Effector memory CD8-positive, alpha-beta T cell (primary cell): Measurements from ENCODE around the gene KCTD2.

Experiments
- ATAC-seq: fragments of 150-1000 bp; cut with Tn5 transposase; replicated peaks from 2 replicates; pipeline ENCODE4 v1.10.0; 2021; ENCODE audit warnings: mild to moderate bottlenecking, moderate library complexity
- DNase-seq, 3 experiments: peaks; one replicate each; pipeline ENCODE4 v3.0.0; 2021
- H3K27ac Mint-ChIP-seq, 2 donors: one replicate each; pipeline ENCODE4 v1.8.0; 2022; ENCODE audit warnings: mild to moderate bottlenecking in 2 of 2, mixed read lengths in 2 of 2, moderate library complexity in 2 of 2
- H3K27me3 Mint-ChIP-seq, 2 donors: one replicate each; pipeline ENCODE4 v1.8.0; 2022; ENCODE audit warnings: mixed read lengths in 2 of 2
- H3K36me3 Mint-ChIP-seq: one replicate; pipeline ENCODE4 v1.8.0; 2022; ENCODE audit warnings: mild to moderate bottlenecking, moderate library complexity, mixed read lengths; ENCODE audit not compliant: insufficient read depth
- H3K4me1 Mint-ChIP-seq, 2 donors: one replicate each; pipeline ENCODE4 v1.8.0; 2022; ENCODE audit warnings: low read depth in 2 of 2, mixed read lengths in 2 of 2
- H3K4me3 Mint-ChIP-seq, 2 donors: one replicate each; pipeline ENCODE4 v1.8.0; 2022; ENCODE audit warnings: mild to moderate bottlenecking in 2 of 2, mixed read lengths in 2 of 2, moderate library complexity in 2 of 2
- H3K9me3 Mint-ChIP-seq, 2 donors: one replicate each; pipeline ENCODE4 v1.8.0; 2022; ENCODE audit warnings: mixed read lengths in 2 of 2

The KCTD2 gene

GRCh38 chr17:75048249-75048878 is 1.3 kb downstream of the KCTD2 start:
- Mint-ChIP-seq H3K9me3 (no peaks in the 10 kb centered on the region), H3K36me3 (peaks cover 44% of the 10 kb centered on the region), H3K27ac (peak overlapping the region; percentile 94 to 95), H3K4me3 (peak overlapping the region; percentile 95 to 100), H3K4me1 (peaks cover 21 to 38% of the 10 kb centered on the region in 2 donors), H3K27me3 (no peaks in the 10 kb centered on the region)
- ATAC-seq (no peak), DNase-seq (no peak)

- DNase-seq = no peak
- H3K9me3 Mint-ChIP-seq = no peaks in the 10 kb centered on the region
- H3K27me3 Mint-ChIP-seq = no peaks in the 10 kb centered on the region
- no peak overlapping the region for H3K4me3 Mint-ChIP-seq
- ATAC-seq = no peak
- H3K36me3 Mint-ChIP-seq = peaks cover 51% of the 10 kb centered on the region
- no peak overlapping the region for H3K27ac Mint-ChIP-seq
- H3K4me1 Mint-ChIP-seq = peaks cover 21 to 38% of the 10 kb centered on the region in 2 donors
Measured at GRCh38 chr17:75049057-75049456, 2.0 kb downstream of the KCTD2 start.

- ATAC-seq (no peak), DNase-seq (no peak)
- Mint-ChIP-seq H3K27ac (no peak overlapping the region), H3K4me1 (peaks cover 21 to 34% of the 10 kb centered on the region in 2 donors), H3K9me3 (no peaks in the 10 kb centered on the region), H3K4me3 (no peak overlapping the region), H3K36me3 (peaks cover 51% of the 10 kb centered on the region), H3K27me3 (no peaks in the 10 kb centered on the region)
Measured at GRCh38 chr17:75049706-75050105, 2.7 kb downstream of the KCTD2 start.

GRCh38 chr17:75051941-75052340 is 4.9 kb downstream of the KCTD2 start:
- no peak for DNase-seq
- no peak overlapping the region for H3K4me3 Mint-ChIP-seq
- ATAC-seq = no peak
- no peaks in the 10 kb centered on the region for H3K9me3 Mint-ChIP-seq
- H3K27ac Mint-ChIP-seq = no peak overlapping the region
- no peaks in the 10 kb centered on the region for H3K27me3 Mint-ChIP-seq
- peaks cover 57% of the 10 kb centered on the region for H3K36me3 Mint-ChIP-seq
- H3K4me1 Mint-ChIP-seq = peaks cover 8 to 19% of the 10 kb centered on the region in 2 donors

GRCh38 chr17:75059369-75060345 is 12.6 kb downstream of the KCTD2 start:
- H3K9me3 Mint-ChIP-seq = no peaks in the 10 kb centered on the region
- no peaks in the 10 kb centered on the region for H3K27me3 Mint-ChIP-seq
- H3K36me3 Mint-ChIP-seq = peaks cover 69% of the 10 kb centered on the region
- ATAC-seq (no peak), DNase-seq (no peak)
- no peak overlapping the region for H3K27ac Mint-ChIP-seq
- H3K4me1 Mint-ChIP-seq = peaks cover 2 to 3% of the 10 kb centered on the region in 2 donors
- H3K4me3 Mint-ChIP-seq = no peak overlapping the region

GRCh38 chr17:75060434-75061054 is 13.5 kb downstream of the KCTD2 start:
- Mint-ChIP-seq H3K4me1 (peaks cover 2 to 3% of the 10 kb centered on the region in 2 donors), H3K27ac (no peak overlapping the region), H3K36me3 (peaks cover 69% of the 10 kb centered on the region), H3K27me3 (no peaks in the 10 kb centered on the region), H3K9me3 (no peaks in the 10 kb centered on the region), H3K4me3 (no peak overlapping the region)
- no peak for ATAC-seq
- DNase-seq = no peak

- no peaks in the 10 kb centered on the region for H3K9me3 Mint-ChIP-seq
- peak overlapping the region in 1 of 2 donors; percentile 35 for H3K27ac Mint-ChIP-seq
- H3K27me3 Mint-ChIP-seq = no peaks in the 10 kb centered on the region
- peaks cover 2 to 3% of the 10 kb centered on the region in 2 donors for H3K4me1 Mint-ChIP-seq
- H3K36me3 Mint-ChIP-seq = peaks cover 64% of the 10 kb centered on the region
- ATAC-seq = no peak
- DNase-seq = no peak
- H3K4me3 Mint-ChIP-seq = no peak overlapping the region
Measured at GRCh38 chr17:75061055-75061438, 14.0 kb downstream of the KCTD2 start.

- H3K4me3 Mint-ChIP-seq = no peak overlapping the region
- H3K27ac Mint-ChIP-seq = no peak overlapping the region
- H3K36me3 Mint-ChIP-seq = peaks cover 58% of the 10 kb centered on the region
- no peaks in the 10 kb centered on the region for H3K27me3 Mint-ChIP-seq
- no peaks in the 10 kb centered on the region for H3K9me3 Mint-ChIP-seq
- ATAC-seq = no peak
- DNase-seq = no peak
- H3K4me1 Mint-ChIP-seq = peaks cover 2 to 7% of the 10 kb centered on the region in 2 donors
Measured at GRCh38 chr17:75061618-75062017, 14.6 kb downstream of the KCTD2 start.

GRCh38 chr17:75063201-75063600 is 16.2 kb downstream of the KCTD2 start:
- no peak for DNase-seq
- no peaks in the 10 kb centered on the region for H3K9me3 Mint-ChIP-seq
- no peak for ATAC-seq
- H3K36me3 Mint-ChIP-seq = peaks cover 45% of the 10 kb centered on the region
- H3K4me3 Mint-ChIP-seq = no peak overlapping the region
- no peak overlapping the region for H3K27ac Mint-ChIP-seq
- H3K4me1 Mint-ChIP-seq = peaks cover 9 to 11% of the 10 kb centered on the region in 2 donors
- no peaks in the 10 kb centered on the region for H3K27me3 Mint-ChIP-seq

- H3K4me3 Mint-ChIP-seq = no peak overlapping the region
- H3K9me3 Mint-ChIP-seq = no peaks in the 10 kb centered on the region
- no peak overlapping the region for H3K27ac Mint-ChIP-seq
- H3K27me3 Mint-ChIP-seq = no peaks in the 10 kb centered on the region
- no peak for ATAC-seq
- peaks cover 9 to 11% of the 10 kb centered on the region in 2 donors for H3K4me1 Mint-ChIP-seq
- peaks cover 45% of the 10 kb centered on the region for H3K36me3 Mint-ChIP-seq
- DNase-seq = no peak
Measured at GRCh38 chr17:75063626-75064025, 16.6 kb downstream of the KCTD2 start.

- H3K4me1 Mint-ChIP-seq = peaks cover 9 to 11% of the 10 kb centered on the region in 2 donors
- H3K4me3 Mint-ChIP-seq = no peak overlapping the region
- peaks cover 45% of the 10 kb centered on the region for H3K36me3 Mint-ChIP-seq
- DNase-seq (no peak), ATAC-seq (no peak)
- no peaks in the 10 kb centered on the region for H3K9me3 Mint-ChIP-seq
- no peaks in the 10 kb centered on the region for H3K27me3 Mint-ChIP-seq
- H3K27ac Mint-ChIP-seq = no peak overlapping the region
Measured at GRCh38 chr17:75064040-75064439, 17.0 kb downstream of the KCTD2 start.

- ATAC-seq = no peak
- no peak overlapping the region for H3K27ac Mint-ChIP-seq
- H3K9me3 Mint-ChIP-seq = no peaks in the 10 kb centered on the region
- H3K27me3 Mint-ChIP-seq = no peaks in the 10 kb centered on the region
- peaks cover 7 to 11% of the 10 kb centered on the region in 2 donors for H3K4me1 Mint-ChIP-seq
- peaks cover 40% of the 10 kb centered on the region for H3K36me3 Mint-ChIP-seq
- DNase-seq = no peak
- H3K4me3 Mint-ChIP-seq = no peak overlapping the region
Measured at GRCh38 chr17:75064460-75064859, 17.4 kb downstream of the KCTD2 start.

GRCh38 chr17:75064867-75065561 is 18.0 kb downstream of the KCTD2 start:
- Mint-ChIP-seq H3K9me3 (no peaks in the 10 kb centered on the region), H3K27ac (no peak overlapping the region), H3K27me3 (no peaks in the 10 kb centered on the region), H3K36me3 (peaks cover 35% of the 10 kb centered on the region), H3K4me1 (peaks cover 7 to 11% of the 10 kb centered on the region in 2 donors), H3K4me3 (no peak overlapping the region)
- ATAC-seq (no peak), DNase-seq (no peak)
